Right lobe of liver (tissue), 4 donors: Measurements from ENCODE around the gene NPIPB6.
"Not testable (repeated sequence)": the region's sequence is repeated elsewhere in the genome, so short reads cannot be mapped to it uniquely, and the experiment has no call there.

Experiments used
- CTCF ChIP-seq, 4 donors: fragments of 200-600 bp in 3 of 4; fragments of 450-650 bp in 1 of 4; IDR thresholded peaks; one replicate each; pipeline versions ENCODE4 v1.5.1 to v1.8.0; 2016 to 2022; ENCODE audit warnings: antibody characterized with exemption in 4 of 4, mild to moderate bottlenecking in 2 of 4
- POLR2A ChIP-seq: fragments of 450-650 bp; IDR thresholded peaks from one replicate; pipeline ENCODE4 v1.6.1; 2017; ENCODE audit warnings: antibody characterized with exemption, mild to moderate bottlenecking
- donor health status: DM: no; HTN: no; CAD: no.
- donor health status: DM: no; HTN: no; CAD: no.
- donor health status: DM: no; HTN: yes; CAD: no.

- not testable (repeated sequence) for TF ChIP-seq POLR2A; CTCF (IDR thresholded peaks at IDR 0.05)
These were observed 26.2 kb downstream of the NPIPB6 start for GRCh38 chr16:28336940-28337710.
